HG03103 (cell line): ENCODE results near the gene OTULIN.

Experiments
- ATAC-seq: cut with Tn5 transposase; IDR thresholded peaks from one replicate; pipeline ENCODE4 v1.9.1; 2021; ENCODE audit warnings: low read depth; ENCODE audit not compliant: unreplicated experiment

Gene OTULIN

DNA sequence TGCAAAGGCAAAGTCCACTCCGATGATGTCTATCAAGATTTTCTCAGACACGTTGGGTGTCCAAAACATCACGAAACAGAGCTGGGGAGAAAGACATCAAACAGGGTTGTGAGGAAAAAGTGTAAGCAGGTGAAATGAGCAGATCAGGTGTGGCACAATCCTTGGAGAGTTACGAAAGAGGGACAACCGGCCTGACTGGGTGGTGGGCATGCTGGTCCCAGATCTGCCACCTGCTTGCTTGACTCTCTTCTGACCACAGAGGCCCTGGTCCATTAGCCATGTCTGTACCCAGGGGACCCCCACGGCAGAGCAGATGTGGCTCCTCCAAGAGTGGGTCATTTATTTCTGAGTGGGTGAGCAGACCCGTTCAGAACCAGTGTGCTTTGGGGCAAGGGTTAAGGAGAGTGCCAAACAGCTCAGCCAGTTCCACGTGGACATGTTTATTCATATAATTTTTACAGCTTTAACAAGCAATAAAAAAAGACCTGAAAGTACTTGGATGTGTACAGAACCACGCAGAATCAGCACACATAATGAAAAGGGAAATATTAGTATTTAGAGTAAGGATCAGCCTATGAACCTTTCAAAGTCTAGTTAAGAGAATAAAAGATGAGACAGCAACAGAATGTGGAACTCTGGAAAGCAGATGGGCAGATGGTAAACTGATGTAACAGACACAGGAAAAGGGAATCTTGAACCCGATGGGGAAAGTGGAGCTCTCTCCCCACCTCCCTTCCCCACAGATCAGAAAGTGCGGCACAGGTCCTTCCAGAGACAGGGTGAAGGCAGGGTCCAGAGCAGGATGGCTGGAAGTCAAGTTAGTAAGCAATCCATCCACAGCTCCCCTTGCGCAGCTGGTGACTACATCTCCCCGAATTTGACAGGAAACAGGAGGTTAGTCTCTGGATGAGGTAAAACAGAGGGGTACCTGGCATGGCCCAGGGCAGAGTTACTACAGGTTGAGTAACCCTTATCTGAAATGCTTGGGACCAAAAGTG is 52.5 kb downstream of the OTULIN start:
- ATAC-seq, result no peak

DNA sequence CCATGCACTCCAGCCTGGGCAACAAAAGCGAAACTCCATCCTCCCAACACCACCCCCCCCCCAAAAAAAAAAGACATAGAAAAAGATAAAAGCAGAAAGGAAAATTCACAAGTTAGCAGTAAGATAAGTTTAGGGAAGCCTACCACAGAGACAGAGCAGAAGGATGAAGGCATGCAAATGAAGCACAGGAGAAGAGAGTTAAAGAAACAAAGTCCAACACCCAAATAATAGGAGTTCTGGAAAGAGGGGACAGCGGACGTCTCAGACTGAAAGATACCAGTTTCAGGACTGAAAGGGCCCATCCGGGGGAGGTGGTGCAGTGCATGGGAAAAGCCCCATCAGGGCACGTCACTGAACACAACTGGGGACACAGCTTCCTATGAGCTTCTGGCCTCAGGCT is 54.3 kb downstream of the OTULIN start:
- ATAC-seq, result no peak

DNA sequence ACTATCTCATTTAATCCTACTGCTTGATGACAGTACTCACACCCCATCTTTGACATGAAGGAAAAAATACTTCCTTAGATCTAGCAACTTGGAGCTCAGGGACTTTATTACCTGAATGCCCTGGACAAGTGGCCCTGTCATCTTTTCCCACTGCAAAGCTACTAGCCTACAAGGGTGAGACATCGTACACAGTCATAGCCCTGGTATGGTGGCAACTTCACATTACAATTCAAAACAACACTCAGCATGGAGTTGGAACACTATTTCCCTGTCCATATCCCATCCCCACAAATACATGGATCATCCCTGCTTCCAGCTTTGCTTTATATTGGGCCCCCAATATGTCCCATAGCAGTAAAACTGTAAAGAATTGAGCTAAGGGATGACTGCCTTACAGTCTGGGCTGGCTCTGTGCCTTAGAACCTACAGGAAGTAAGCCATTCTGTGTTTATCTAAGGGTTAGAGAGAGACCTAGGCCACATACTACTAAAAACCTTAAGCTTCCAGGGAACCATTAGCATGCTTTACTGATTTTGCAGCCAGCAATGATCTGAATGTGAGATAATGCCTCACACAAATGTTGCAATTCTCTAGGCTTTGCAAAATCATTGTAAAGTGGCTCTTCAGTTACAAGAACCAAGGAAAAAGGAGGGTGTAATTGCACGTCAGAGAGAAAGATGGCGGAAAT is 55.9 kb downstream of the OTULIN start:
- no peak for ATAC-seq

DNA sequence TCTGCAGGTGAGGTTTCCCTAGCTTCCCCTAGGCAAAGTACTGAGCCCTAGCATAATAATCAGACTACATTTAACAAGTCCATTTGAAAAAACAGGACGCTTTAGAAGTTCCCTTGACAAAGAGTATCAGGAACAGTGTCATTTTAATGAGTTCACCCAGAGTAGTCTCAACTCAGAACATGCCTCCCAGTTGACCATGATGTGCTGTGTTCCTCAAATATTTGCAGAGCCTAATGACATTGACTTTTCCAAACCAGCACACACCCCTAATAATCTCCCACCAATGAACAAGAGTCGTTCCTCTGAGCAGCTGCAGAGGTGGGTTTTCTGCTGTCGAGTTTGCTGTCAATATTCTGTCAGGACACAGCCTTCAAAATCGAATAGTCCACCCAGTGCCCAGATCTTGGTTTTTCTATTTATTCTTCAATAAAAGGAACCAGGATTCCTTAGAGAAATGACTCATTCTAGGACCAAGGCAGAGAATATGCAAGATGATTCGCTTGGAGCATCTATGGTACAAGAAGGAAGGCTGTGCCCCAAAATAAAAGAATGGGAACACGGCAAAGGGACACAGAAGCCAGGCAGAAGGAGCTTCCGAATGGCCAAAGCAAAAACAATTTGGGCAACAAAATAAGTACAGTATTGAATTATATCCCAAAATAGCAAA is 57.6 kb downstream of the OTULIN start:
- no peak for ATAC-seq

DNA sequence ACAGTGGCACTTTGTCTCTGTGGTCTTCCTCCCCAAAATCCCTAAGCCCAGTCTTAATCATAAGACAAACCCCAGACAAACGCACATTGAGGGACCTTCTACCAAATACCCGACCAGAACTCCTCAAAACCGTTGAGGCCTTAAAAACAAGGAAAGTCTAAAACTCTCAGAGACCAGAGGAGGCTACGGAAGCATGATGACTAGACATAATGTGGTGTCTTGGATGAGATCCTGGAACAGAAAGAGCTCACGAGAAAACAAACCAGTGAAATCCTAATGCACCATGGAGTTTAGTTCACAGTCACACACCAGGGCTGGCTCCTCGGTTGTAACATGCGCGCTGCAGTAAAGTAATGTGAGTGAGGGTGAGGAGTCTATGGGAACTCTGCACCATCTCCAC is 58.4 kb downstream of the OTULIN start:
- ATAC-seq, result no peak

DNA sequence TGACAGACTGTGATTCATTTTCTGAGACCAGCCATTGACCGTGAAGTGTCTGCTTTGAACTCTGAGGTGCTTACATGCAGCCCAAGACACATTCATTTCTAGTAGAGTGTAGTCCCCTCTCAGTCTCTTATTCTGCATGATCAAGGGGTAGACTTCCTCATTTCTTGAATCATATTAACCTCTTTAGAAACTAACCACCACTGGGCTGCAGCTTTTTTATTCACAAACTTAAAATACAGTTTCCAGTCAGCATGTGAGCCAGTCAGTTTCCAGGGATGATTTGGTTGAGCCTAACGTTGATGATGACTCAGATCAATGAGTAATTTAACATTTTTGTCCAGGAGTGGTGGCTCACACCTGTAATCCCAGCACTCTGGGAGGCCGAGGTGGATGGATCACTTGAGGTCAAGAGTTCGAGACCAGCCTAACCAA is 59.2 kb downstream of the OTULIN start:
- ATAC-seq, result no peak

DNA sequence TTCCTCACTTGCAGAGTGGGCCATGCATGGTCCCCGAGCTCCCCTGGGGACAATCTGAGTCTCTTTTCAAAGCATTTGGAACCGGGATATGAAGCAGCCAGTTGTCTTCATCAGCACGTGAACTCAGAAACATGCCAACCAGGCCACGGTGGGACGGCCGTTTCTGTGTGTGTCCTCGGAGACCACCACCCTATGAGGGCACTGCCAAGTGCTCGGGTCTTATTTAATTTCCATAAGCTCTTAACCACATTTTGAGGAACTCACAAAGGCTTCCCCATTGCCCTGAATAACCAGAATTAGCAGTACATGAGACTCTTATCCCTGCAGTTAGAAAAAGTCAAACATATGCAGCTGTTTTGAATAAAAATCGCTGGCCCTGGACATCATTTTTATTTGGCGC is 60.1 kb downstream of the OTULIN start:
- ATAC-seq, result no peak

DNA sequence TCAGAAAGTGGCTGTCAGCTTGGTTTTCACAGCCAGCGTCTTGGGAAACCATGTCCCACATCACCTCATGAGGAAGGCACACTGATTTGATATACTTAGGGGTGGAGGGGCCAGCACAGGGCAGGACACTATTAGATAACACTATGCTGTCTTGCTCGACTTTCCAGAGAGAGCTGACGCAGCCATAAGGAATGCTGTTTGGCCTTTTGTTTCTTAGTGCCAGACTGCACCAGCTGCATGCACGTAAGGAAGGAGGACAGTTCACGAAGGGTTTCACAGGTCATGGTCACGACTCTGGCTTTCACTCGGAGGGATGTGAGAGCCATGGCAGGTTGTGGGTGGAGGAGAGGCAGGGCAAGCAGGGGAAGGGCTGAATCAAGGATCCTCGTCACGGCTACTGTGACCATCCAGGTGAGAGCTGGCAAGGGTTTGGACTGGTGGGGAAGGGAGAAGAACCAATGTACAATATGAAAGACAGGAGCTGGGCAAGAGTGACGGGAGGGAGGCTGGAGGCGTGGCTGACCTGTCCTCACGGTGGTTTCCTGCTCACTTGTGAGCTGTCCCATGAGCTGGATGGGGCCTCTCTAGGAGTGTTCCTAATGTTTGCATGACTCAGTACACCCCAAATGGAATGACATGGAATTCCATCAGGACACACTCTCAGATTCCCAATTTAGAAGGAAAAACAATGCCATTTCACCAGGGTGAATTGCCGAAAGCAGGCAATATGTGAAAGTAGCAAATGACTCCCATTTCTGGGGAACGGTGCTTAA is 61.7 kb downstream of the OTULIN start:
- ATAC-seq, result no peak

DNA sequence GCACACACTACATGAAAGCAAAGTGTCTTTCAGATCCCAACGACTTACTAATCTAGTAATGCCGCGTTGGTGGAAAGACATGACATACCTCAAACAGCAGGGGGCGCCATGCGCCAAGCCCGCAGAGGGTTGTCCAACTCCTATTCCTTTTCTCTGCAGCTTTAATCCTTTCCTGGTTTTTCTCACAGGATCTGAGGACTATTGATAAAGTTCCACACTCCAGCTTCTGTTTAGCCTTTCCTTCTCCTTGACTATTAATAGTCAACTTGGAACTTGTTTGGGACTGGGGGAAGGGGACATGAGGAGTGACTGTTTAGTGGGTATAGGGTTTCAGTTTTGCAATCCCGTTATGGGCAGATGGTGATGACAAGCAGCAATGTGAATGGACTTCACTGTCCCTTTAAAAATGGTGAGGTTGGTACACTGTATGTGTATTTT is 62.9 kb downstream of the OTULIN start:
- peak; percentile 59 for ATAC-seq

DNA sequence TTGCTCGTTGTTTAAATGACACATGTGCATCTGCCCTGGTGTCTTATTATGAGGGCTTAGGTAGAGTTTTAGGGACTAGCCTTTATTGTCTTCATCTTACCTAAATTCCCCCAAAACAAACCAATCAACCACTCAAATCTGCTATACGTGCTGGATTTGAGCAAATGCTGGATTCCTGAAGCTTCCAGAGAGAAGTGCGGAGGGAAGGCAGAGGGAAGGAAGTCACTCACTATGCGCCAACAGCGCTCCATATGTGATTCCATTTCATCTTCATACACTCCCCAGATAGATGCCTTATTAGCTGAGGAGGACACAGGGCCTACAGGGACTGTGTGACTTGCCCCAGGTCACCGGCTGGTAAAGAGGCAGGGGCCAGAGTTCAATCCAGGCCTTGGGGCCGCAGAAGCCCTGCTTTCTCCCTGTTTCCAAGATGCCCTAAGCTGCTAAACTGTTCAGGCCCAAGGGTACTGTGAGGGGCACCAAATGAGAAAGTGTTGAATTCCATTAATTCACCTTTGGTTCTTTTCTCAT is 63.5 kb downstream of the OTULIN start:
- ATAC-seq, result no peak

DNA sequence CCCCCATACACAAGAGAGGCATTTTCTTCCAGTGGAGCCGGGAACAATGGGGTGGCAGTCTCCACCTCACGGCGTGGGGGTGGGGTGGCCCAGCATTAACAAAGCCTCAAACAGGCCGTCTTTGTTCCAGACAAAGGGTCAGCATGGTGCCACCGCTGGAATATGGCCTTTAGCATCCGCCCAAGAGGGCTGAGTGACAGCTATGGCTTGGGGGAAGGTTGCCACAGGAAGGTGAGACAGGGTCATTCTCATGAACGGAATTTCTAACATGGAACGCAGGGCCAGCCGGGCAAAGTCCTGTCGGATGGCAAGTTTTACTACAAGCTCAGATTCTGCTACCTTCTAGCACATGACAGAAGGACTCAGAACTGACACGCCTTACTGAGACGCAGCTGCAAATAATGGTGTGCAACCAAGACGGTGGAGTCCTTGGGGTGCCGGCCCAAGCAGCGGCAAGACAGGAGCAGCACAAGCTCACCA is 64.0 kb downstream of the OTULIN start:
- no peak for ATAC-seq

DNA sequence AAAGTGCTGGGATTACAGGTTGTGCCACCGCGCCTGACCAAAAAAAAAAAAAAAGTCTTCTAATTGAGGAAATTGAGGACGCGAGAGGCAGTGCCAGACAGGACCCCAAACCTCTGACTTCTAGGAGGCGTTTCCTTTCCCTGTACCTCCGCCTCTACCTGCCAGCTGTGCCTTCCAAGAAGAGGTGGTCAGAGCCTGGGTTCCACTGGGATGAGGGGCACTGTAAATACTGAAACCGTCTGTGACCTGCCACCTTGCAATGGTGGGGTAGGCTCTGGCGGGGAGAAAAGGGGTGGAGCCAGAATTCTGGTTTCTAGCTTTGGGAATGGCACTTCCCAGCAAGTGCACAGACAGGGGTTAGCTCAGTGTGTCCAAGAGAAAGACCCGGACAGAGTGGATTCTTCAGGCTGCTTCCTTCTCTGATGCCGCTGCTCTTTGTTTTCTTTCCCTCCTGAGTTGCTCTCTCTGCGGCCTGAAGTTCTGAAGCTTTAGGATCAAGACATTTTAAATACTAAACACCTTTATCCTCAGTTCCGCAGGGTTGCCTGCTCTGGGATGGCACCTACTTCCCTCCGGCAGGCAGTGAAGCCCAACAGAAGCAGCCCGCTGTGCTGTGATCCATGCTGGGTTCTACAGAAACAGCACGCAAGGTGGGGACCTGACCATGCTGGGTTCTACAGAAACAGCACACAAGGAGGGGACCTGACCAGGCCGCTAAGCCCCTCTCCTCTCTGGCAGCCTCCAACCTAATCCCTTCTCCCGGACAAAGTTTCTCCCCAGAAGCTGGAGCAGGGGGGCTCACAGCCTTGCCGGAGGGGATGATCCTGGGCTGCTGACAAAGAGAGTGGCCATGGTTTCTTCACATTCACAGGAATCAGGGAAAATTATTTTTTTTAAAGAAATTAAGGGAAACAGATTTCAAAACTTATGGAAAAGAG is 65.2 kb downstream of the OTULIN start:
- no peak for ATAC-seq

DNA sequence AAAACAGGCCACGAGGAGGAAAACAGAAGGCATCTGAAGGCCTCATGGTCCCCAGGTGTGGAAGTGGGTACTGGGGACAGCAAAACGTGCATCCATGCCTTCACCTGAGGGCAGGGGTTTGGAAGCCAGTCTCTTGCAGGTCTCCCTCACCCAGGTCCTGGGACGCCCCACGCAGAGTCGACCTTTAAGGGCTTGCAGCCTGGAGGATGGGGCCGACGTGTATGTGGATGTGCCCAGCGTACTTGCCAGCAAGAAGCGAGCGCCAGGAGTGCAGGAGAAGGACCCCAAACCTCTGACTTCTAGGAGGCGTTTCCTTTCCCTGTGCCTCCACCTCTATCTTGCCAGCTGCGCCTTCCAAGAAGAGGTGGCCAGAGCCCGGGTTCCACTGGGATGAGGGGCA is 65.9 kb downstream of the OTULIN start:
- no peak for ATAC-seq

DNA sequence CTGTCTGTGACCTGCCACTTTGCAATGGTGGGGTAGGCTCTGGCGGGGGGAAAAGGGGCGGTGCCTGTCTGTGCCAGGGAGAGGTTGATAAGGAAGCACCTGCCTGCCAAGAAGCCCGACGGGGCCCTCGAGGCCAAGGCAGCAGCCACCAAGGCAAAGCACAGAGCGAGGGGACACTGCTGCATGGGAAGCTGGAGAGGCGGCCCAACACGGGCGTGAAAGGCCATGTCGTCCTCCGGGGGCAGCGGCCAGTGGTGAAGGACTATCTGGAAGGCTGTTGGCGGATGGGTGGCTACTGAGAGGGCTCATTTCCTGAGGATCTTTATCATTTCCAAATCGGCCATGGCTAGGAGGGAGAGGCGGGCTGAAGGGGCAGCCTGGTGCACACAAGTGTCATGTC is 66.4 kb downstream of the OTULIN start:
- no peak for ATAC-seq

DNA sequence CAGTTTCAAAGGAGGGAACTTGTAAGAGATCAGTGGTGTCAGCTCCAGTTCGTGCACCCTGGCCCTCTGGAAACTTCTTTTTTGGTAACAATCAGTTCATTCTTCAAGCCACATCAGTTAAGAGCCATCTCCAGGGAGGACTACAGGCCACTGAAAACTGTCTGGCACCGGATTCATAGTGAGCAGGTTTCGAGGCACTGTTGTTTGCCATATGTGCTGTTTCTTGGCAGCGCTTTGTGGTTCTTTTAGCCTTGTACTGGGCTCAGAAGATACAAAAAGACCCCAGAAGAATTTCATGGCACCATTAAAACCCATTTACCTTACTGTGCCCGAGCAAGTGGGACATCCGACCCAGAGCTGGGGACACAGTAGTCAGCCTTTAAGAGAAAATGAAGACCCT is 68.5 kb downstream of the OTULIN start:
- ATAC-seq, result no peak

DNA sequence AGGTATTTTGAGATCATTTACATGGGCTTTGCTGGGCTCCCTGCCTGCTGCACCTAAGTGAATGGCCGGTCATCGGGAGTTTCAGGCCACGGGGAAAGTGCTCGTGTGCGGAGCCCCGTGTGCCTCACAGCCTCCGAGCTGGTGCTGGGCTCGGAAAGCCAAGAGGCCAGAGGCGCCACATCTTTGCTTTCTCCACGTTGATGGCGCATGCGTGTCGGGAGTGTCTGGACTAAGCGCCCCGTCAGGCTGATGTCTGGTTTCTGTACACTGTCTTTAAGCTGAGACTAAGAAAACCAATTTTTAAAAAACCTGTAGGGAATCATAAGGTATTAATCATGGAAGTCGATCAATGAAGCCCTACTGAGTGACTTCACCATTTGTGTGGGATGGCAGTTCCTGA is 69.1 kb downstream of the OTULIN start:
- ATAC-seq, result no peak

DNA sequence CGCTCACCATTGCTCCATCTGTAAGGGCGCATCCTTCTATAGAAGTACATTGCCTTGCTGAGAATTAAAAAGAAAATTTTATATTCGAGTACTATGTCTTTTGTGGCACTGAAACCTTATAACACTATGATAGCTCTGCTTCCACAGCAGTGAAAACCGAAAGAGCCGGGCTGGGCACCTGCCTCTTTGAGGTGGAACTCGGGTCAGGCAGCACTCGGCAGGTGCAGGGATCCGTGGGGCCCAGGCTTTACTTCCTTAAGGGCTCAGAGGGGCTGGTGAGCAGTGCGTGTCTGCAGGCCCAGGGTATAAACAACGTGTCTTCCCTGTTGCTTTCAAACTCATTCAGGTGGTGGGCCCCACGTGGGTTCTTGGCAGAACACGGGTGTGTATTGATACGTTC is 69.9 kb downstream of the OTULIN start:
- no peak for ATAC-seq

DNA sequence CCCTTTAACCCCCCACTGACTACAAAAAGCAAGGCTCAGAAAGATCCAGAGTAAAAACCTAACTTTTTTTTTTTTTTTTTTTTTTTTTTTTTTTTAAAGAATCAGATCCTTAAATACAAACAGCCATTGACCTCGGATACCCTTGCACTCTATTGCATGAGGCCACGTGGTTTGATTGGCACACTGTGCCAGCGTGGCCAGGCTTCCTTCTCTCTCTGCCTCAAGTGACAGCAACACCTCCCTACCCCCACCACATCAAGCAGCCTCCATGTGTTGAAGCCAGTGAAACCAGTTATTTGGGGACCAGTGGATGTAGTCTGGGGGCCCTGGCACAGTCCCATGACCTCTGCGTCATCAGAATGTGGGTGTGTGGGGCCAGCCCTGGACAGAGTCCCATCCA is 71.4 kb downstream of the OTULIN start:
- no peak for ATAC-seq

DNA sequence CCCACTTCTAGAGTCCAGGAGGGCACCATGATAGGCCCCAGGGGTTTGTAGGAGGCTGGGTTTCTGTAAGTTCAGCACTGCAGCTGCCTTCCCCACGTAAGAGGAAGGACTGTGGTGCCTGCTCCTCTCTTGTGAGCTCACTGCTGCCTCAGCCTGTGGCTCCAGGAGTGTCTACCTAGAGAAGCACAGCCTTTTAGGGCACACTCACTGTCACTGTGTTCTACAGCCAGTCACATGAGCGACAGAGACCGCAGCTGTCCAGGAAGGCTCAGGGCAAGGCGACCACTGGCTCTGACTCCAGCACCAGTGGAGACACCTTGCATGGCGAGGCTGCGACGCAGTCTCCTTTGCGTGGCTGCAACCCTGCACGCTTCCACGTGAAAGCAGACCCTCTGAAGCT is 72.8 kb downstream of the OTULIN start:
- no peak for ATAC-seq
